Endothelial cell of umbilical vein (primary cell): ENCODE measurements around the gene DSCAML1.

Experiments used
- CTCF ChIP-seq, 2 donors: IDR thresholded peaks; 1 replicate in 1 of 2; 2 replicates in 1 of 2; pipeline ENCODE4 v1.5.1; 2011; ENCODE audit warnings: low read length in 2 of 2, mild to moderate bottlenecking in 2 of 2, moderate library complexity in 2 of 2, control low read depth in 1 of 2, inconsistent platforms in 1 of 2, low read depth in 1 of 2; ENCODE audit not compliant: insufficient read depth in 1 of 2; ENCODE audit errors: extremely low read depth in 1 of 2
- MAX ChIP-seq: IDR thresholded peaks from 2 replicates; pipeline ENCODE4 v1.6.1; 2011; ENCODE audit not compliant: insufficient read depth, insufficient read length
- POLR2A ChIP-seq: IDR thresholded peaks from 2 replicates; pipeline ENCODE4 v1.6.1; 2012; ENCODE audit warnings: low read depth, mild to moderate bottlenecking, control low read depth, low read length

GRCh38 chr11:117437041-117437790 is 359.8 kb downstream of the DSCAML1 start:
- TF ChIP-seq CTCF (IDR thresholded peaks at IDR 0.05; ENCODE audit: extremely low read depth in 1 of 2, insufficient read depth in 1 of 2, low read depth in 1 of 2, low read length in 2 of 2) (no peak), POLR2A (no peak), MAX (no peak)
